CD4-positive, alpha-beta memory T cell (primary cell): ENCODE results near the gene TTC28. TPM values are rescaled to one million over a fixed set of nuclear protein-coding genes. Genes with fewer than 3 reads are reported as not detected.
"Not testable (repeated sequence)": the region's sequence is repeated elsewhere in the genome, so short reads cannot be mapped to it uniquely, and the experiment has no call there.

Source experiments
- CTCF ChIA-PET: fragments of 350-600 bp; sonication (Branson Sonifier 250); formaldehyde crosslinking; loops from one replicate; lab custom pipeline; 2021; ENCODE audit warnings: inconsistent platforms; ENCODE audit not compliant: partially characterized antibody; lab: Charles Lee
- POLR2A ChIA-PET: fragments of 350-600 bp; sonication (Branson Sonifier 250); formaldehyde crosslinking; loops from one replicate; lab custom pipeline; 2021; ENCODE audit not compliant: partially characterized antibody; lab: Charles Lee
- DNase-seq, 5 donors: peaks; one replicate each; pipeline versions ENCODE4 v3.0.0 to v3.0.0-alpha.2; 2020 to 2022; ENCODE audit warnings: mixed read lengths in 1 of 5
- H3K27ac ChIP-seq: one replicate; pipeline ENCODE4 v1.7.0; 2013; ENCODE audit warnings: low read depth, low read length
- H3K27me3 ChIP-seq: 2 replicates; pipeline ENCODE4 v1.7.0; 2013; ENCODE audit warnings: mild to moderate bottlenecking, low read length, moderate library complexity; ENCODE audit not compliant: insufficient read depth
- H3K36me3 ChIP-seq: 2 replicates; pipeline ENCODE4 v1.7.0; 2013; ENCODE audit warnings: mild to moderate bottlenecking, low read length, moderate library complexity; ENCODE audit not compliant: insufficient read depth
- H3K4me1 ChIP-seq: 2 replicates; pipeline ENCODE4 v1.7.0; 2013; ENCODE audit warnings: mild to moderate bottlenecking, low read length, moderate library complexity; ENCODE audit not compliant: insufficient read depth
- H3K4me3 ChIP-seq, 2 donors: one replicate each; pipeline ENCODE4 v1.7.0; 2013; ENCODE audit warnings: low read length in 2 of 2, mild to moderate bottlenecking in 1 of 2
- H3K9me3 ChIP-seq, 2 donors: one replicate each; pipeline ENCODE4 v1.7.0; 2013; ENCODE audit warnings: low read length in 2 of 2, control low read depth in 1 of 2; ENCODE audit not compliant: control insufficient read depth in 1 of 2
- H3K27ac Mint-ChIP-seq, 7 donors: one replicate each; pipeline ENCODE4 v1.8.0; 2020 to 2021; ENCODE audit warnings: mixed read lengths in 7 of 7, mild to moderate bottlenecking in 6 of 7, inconsistent platforms in 3 of 7, moderate library complexity in 3 of 7
- H3K27me3 Mint-ChIP-seq, 2 donors: one replicate each; pipeline ENCODE4 v1.8.0; 2020 to 2021; ENCODE audit warnings: mixed read lengths in 2 of 2
- H3K36me3 Mint-ChIP-seq, 2 donors: one replicate each; pipeline ENCODE4 v1.8.0; 2020 to 2021; ENCODE audit warnings: mixed read lengths in 2 of 2, inconsistent platforms in 1 of 2, mild to moderate bottlenecking in 1 of 2
- H3K4me1 Mint-ChIP-seq, 4 donors: one replicate each; pipeline ENCODE4 v1.8.0; 2020 to 2021; ENCODE audit warnings: mixed read lengths in 4 of 4, mild to moderate bottlenecking in 1 of 4
- H3K4me3 Mint-ChIP-seq, 8 donors: one replicate each; pipeline ENCODE4 v1.8.0; 2020 to 2021; ENCODE audit warnings: mixed read lengths in 8 of 8, mild to moderate bottlenecking in 7 of 8, moderate library complexity in 6 of 8, inconsistent platforms in 3 of 8
- H3K9me3 Mint-ChIP-seq, 8 donors: one replicate each; pipeline ENCODE4 v1.8.0; 2020 to 2021; ENCODE audit warnings: mixed read lengths in 8 of 8, mild to moderate bottlenecking in 5 of 8, inconsistent platforms in 3 of 8, moderate library complexity in 1 of 8
- intact Hi-C: fragments of 100-400 bp; cut with micrococcal nuclease; formaldehyde crosslinking; loops from one replicate; pipeline ENCODE4 v1.15.1; 2023
- polyA plus RNA-seq, 2 donors: library from polyadenylated mRNA; unstranded; fragments of 300-500 nt; fragmentation: Illumina TruSeq; gene quantifications; one replicate each; pipeline ENCODE4 v1.2.3, GENCODE V29; 2021
- total RNA-seq, 2 experiments: library from RNA; stranded (reverse); gene quantifications; one replicate each; pipeline ENCODE4 v1.2.3, GENCODE V29; 2021

The TTC28 gene
- total and polyA plus RNA-seq, 4 experiments from 2014 or later: 0.50 to 1.7 (median 1.6) TPM; not detected in 1

DNA sequence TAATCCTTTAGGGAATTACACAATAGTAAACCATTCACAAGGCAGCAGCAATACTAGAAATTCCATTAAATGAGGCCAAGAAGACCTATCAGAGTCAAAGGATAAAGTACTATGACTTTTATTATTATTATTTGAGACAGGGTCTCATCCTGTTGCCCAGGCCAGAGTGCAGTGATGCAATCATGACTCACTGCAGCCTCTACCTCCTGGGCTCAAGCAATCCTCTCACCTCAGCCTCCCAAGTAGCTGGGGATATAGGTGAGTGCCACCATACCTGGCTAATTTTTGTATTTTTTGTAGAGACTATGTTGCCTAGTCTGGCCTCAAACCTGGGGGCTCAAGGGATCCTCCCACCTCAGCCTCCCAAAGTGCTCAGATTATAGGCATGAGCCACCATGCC, 51.8 kb downstream of the TTC28 start:
- no peaks in the 10 kb centered on the region for H3K36me3 Mint-ChIP-seq
- Histone ChIP-seq H3K27ac (no peak overlapping the region), H3K4me3 (no peak overlapping the region), H3K9me3 (no peaks in the 10 kb centered on the region), H3K36me3 (no peaks in the 10 kb centered on the region), H3K27me3 (no peaks in the 10 kb centered on the region), H3K4me1 (no peaks in the 10 kb centered on the region)
- H3K27me3 Mint-ChIP-seq: peaks cover 11 to 14% of the 10 kb centered on the region in 2 donors
- no peak for DNase-seq
- no peaks in the 10 kb centered on the region for H3K4me1 Mint-ChIP-seq
- H3K4me3 Mint-ChIP-seq: no peak overlapping the region
- no peaks in the 10 kb centered on the region for H3K9me3 Mint-ChIP-seq
- POLR2A ChIA-PET: no interaction called here
- CTCF ChIA-PET: no interaction called here
- no peak overlapping the region for H3K27ac Mint-ChIP-seq
- intact Hi-C loops: loop anchor here (5.0 kb wide), 1 partner anchor 45 kb away; no protein-coding TSS in a partner anchor

GRCh38 chr22:28620244-28620922, 59.3 kb downstream of the TTC28 start:
- intact Hi-C loops: no loop called here
- Mint-ChIP-seq H3K27me3 (peaks cover 15 to 23% of the 10 kb centered on the region in 2 donors), H3K9me3 (no peaks in the 10 kb centered on the region), H3K4me1 (no peaks in the 10 kb centered on the region), H3K36me3 (no peaks in the 10 kb centered on the region), H3K27ac (no peak overlapping the region), H3K4me3 (no peak overlapping the region)
- CTCF ChIA-PET: interaction anchor here (0.9 to 1.9 kb wide), 2 partner anchors 19 to 209 kb away, joined by 3 to 5 read pairs; no protein-coding TSS in a partner anchor
- no peak for DNase-seq
- POLR2A ChIA-PET: no interaction called here
- H3K36me3 ChIP-seq: no peaks in the 10 kb centered on the region
- no peaks in the 10 kb centered on the region for H3K27me3 ChIP-seq
- H3K4me1 ChIP-seq: no peaks in the 10 kb centered on the region
- no peaks in the 10 kb centered on the region for H3K9me3 ChIP-seq
- no peak overlapping the region for H3K4me3 ChIP-seq
- H3K27ac ChIP-seq: no peak overlapping the region

GRCh38 chr22:28619236-28619635, 60.4 kb downstream of the TTC28 start:
- no peaks in the 10 kb centered on the region for H3K36me3 ChIP-seq
- no peak overlapping the region for H3K4me3 ChIP-seq
- Mint-ChIP-seq H3K36me3 (no peaks in the 10 kb centered on the region), H3K4me1 (no peaks in the 10 kb centered on the region), H3K9me3 (no peaks in the 10 kb centered on the region), H3K4me3 (no peak overlapping the region), H3K27ac (no peak overlapping the region), H3K27me3 (peaks cover 20 to 21% of the 10 kb centered on the region in 2 donors)
- DNase-seq: no peak
- ChIA-PET CTCF (interaction anchor here (1.9 kb wide), 1 partner anchor 210 kb away, joined by 5 read pairs; no protein-coding TSS in a partner anchor), POLR2A (no interaction called here)
- H3K27ac ChIP-seq: no peak overlapping the region
- no peaks in the 10 kb centered on the region for H3K4me1 ChIP-seq
- intact Hi-C loops: no loop called here
- no peaks in the 10 kb centered on the region for H3K9me3 ChIP-seq
- no peaks in the 10 kb centered on the region for H3K27me3 ChIP-seq

DNA sequence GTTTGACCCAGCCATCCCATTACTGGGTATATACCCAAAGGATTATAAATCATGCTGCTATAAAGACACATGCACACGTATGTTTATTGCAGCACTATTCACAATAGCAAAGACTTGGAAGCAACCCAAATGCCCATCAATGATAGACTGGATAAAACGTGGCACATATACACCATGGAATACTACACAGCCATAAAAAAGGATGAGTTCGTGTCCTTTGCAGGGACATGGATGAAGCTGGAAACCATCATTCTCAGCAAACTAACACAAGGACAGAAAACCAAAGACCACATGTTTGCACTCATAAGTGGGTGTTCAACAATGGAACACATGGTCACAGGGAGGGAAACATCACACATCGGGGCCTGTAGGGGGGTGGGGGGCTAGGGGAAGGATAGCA, 64.2 kb downstream of the TTC28 start:
- CTCF ChIA-PET, POLR2A ChIA-PET, H3K4me1 Mint-ChIP-seq: not testable (repeated sequence)

DNA sequence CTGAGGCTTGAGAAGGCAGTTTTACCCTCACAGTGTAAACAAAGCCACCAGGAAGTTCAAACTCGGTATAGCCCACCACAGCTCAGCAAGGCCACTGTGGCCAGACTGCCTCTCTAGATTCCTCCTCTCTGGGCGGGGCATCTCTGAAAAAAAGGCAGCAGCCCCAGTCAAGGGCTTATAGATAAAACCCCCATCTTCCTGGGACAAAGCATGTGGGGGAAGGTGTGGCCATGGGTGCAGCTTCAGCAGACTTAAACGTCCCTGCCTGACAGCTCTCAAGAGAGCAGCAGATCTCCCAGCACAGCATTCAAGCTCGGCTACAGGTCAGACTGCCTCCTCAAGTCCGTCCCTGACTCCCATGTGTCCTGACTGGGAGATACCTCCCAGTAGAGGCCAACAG, 69.7 kb downstream of the TTC28 start:
- peaks cover 3% of the 10 kb centered on the region for H3K27me3 ChIP-seq
- Mint-ChIP-seq H3K27ac (no peak overlapping the region), H3K27me3 (peaks cover 47 to 50% of the 10 kb centered on the region in 2 donors), H3K36me3 (no peaks in the 10 kb centered on the region), H3K4me3 (no peak overlapping the region), H3K4me1 (no peaks in the 10 kb centered on the region), H3K9me3 (peaks cover 0 to 6% (median 1%) of the 10 kb centered on the region in 8 donors)
- H3K4me1 ChIP-seq: no peaks in the 10 kb centered on the region
- H3K4me3 ChIP-seq: no peak overlapping the region
- POLR2A ChIA-PET: no interaction called here
- no peak for DNase-seq
- CTCF ChIA-PET: interaction anchor here (1.8 kb wide), 1 partner anchor 9 kb away, joined by 12 read pairs; no protein-coding TSS in a partner anchor
- intact Hi-C loops: no loop called here
- H3K27ac ChIP-seq: no peak overlapping the region
- no peaks in the 10 kb centered on the region for H3K36me3 ChIP-seq
- no peaks in the 10 kb centered on the region for H3K9me3 ChIP-seq

More for the DNA sequence above, 64.2 kb downstream of the TTC28 start:
- peaks cover 35 to 47% of the 10 kb centered on the region in 2 donors for H3K27me3 Mint-ChIP-seq
- H3K4me3 Mint-ChIP-seq, H3K27ac ChIP-seq, H3K27me3 ChIP-seq, intact Hi-C loops, H3K9me3 ChIP-seq, DNase-seq, H3K36me3 Mint-ChIP-seq, H3K36me3 ChIP-seq, H3K4me3 ChIP-seq, H3K9me3 Mint-ChIP-seq, H3K27ac Mint-ChIP-seq, H3K4me1 ChIP-seq: not testable (repeated sequence)

DNA sequence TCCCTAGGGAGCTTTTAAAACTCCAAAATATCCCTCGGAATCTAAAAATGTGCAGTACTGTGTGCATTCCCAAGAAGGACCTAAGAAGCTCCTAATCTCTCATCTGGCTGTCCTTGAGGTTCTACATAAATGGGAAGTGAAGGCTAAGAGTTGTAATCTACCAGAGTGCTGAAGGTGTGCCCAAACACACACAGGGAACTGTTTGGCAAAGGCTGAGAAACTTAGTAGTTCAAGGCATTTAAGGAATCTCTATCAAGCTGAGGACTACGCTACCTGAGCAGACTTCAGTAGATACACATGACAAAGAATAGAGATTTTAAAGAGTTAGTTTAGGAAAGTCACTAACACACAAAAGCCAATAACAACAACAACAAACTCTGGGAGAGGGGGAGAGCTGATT, 71.1 kb downstream of the TTC28 start:
- CTCF ChIA-PET: interaction anchor here (0.6 to 1.6 kb wide), 3 partner anchors 13 to 31 kb away, joined by 3 to 4 read pairs (median 3); no protein-coding TSS in a partner anchor

DNA sequence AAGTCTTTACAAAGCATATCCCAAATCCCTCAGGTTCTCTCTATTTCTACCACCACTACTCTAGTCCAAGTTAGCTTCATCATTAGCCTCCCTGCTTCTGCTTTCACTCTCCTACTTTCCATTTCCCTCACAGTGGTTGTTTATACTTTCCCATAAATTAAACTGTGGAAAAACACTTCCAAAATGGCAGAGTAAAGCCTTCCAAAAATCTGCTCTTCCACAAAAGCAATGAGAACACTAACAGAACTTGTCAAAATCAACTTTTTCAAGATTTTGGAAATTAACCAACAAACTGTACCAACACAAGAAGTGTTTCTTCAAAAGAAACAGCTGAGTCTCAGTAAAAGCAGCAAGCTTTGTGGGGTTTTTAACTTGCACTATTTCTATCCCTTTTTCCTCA, 71.8 kb downstream of the TTC28 start:
- Histone ChIP-seq H3K4me1 (no peaks in the 10 kb centered on the region), H3K9me3 (no peaks in the 10 kb centered on the region), H3K27me3 (peaks cover 7% of the 10 kb centered on the region), H3K36me3 (no peaks in the 10 kb centered on the region), H3K27ac (no peak overlapping the region), H3K4me3 (no peak overlapping the region)
- Mint-ChIP-seq H3K27ac (no peak overlapping the region), H3K4me3 (no peak overlapping the region), H3K9me3 (peaks cover 0 to 2% (median 0%) of the 10 kb centered on the region in 8 donors), H3K36me3 (no peaks in the 10 kb centered on the region), H3K4me1 (no peaks in the 10 kb centered on the region), H3K27me3 (peaks cover 35 to 44% of the 10 kb centered on the region in 2 donors)
- ChIA-PET POLR2A (no interaction called here), CTCF (interaction anchor here (0.6 to 1.6 kb wide), 4 partner anchors 14 to 221 kb away, joined by 3 to 6 read pairs (median 4); no protein-coding TSS in a partner anchor)
- DNase-seq: no peak
- intact Hi-C loops: no loop called here

More for the DNA sequence above, 71.1 kb downstream of the TTC28 start:
- H3K9me3 ChIP-seq: no peaks in the 10 kb centered on the region
- no peak overlapping the region for H3K27ac Mint-ChIP-seq
- H3K27me3 Mint-ChIP-seq: peaks cover 41 to 49% of the 10 kb centered on the region in 2 donors
- peaks cover 0 to 4% (median 0%) of the 10 kb centered on the region in 8 donors for H3K9me3 Mint-ChIP-seq
- intact Hi-C loops: no loop called here
- peaks cover 3% of the 10 kb centered on the region for H3K27me3 ChIP-seq
- H3K36me3 Mint-ChIP-seq: no peaks in the 10 kb centered on the region
- no peak overlapping the region for H3K27ac ChIP-seq
- POLR2A ChIA-PET: no interaction called here
- H3K4me3 ChIP-seq: no peak overlapping the region
- no peaks in the 10 kb centered on the region for H3K4me1 Mint-ChIP-seq
- no peaks in the 10 kb centered on the region for H3K36me3 ChIP-seq
- H3K4me3 Mint-ChIP-seq: no peak overlapping the region
- H3K4me1 ChIP-seq: no peaks in the 10 kb centered on the region
- no peak for DNase-seq
